ENCODE measurements around the gene TMEM129. TPM values are rescaled to one million over a fixed set of nuclear protein-coding genes. Genes with fewer than 3 reads are reported as not detected.
A peak's percentile ranks its signal among the peaks of the same experiment; 100 is the strongest.

The TMEM129 gene
- total and polyA plus RNA-seq, 9 donors: 5.6 to 43.2 (median 40.3) TPM

GRCh38 chr4:1682860-1683259 is 38.3 kb downstream of the TMEM129 start:
- H3K9me3 ChIP-seq: no peaks in the 10 kb centered on the region
- H3K27me3 ChIP-seq: no peaks in the 10 kb centered on the region
- TF ChIP-seq EP300 (IDR thresholded peaks at IDR 0.05) (no peak), CTCF (IDR thresholded peaks at IDR 0.05) (no peak), POLR2A (IDR thresholded peaks at IDR 0.05) (no peak)
- WGBS, 3 donors: 78 to 87% (median 84%) methylated on average over 13 of the region's 13 CpGs
- intact Hi-C loops (cut with DNase I): no loop called here
- H3K36me3 ChIP-seq: no peaks in the 10 kb centered on the region
- H3K4me3 ChIP-seq: no peak overlapping the region
- peak overlapping the region in 1 of 2 donors; percentile 80 for H3K27ac ChIP-seq
- peaks cover 4% of the 10 kb centered on the region for H3K4me1 ChIP-seq (ENCODE audit: insufficient read depth)
- DNase-seq: peak in 1 of 5 donors; percentile 13

GRCh38 chr4:1678244-1678643 is 42.9 kb downstream of the TMEM129 start:
- Histone ChIP-seq H3K9me3 (no peaks in the 10 kb centered on the region), H3K4me1 (ENCODE audit: insufficient read depth) (no peaks in the 10 kb centered on the region), H3K27ac (no peak overlapping the region), H3K4me3 (no peak overlapping the region), H3K27me3 (no peaks in the 10 kb centered on the region), H3K36me3 (no peaks in the 10 kb centered on the region)
- intact Hi-C loops (cut with DNase I): no loop called here
- 79 to 82% (median 80%) methylated on average over 5 of the region's 5 CpGs for WGBS, 3 donors
- TF ChIP-seq CTCF (IDR thresholded peaks at IDR 0.05): no peak
- no peak for TF ChIP-seq POLR2A (IDR thresholded peaks at IDR 0.05)
- no peak for TF ChIP-seq EP300 (IDR thresholded peaks at IDR 0.05)
- DNase-seq: no peak

DNA sequence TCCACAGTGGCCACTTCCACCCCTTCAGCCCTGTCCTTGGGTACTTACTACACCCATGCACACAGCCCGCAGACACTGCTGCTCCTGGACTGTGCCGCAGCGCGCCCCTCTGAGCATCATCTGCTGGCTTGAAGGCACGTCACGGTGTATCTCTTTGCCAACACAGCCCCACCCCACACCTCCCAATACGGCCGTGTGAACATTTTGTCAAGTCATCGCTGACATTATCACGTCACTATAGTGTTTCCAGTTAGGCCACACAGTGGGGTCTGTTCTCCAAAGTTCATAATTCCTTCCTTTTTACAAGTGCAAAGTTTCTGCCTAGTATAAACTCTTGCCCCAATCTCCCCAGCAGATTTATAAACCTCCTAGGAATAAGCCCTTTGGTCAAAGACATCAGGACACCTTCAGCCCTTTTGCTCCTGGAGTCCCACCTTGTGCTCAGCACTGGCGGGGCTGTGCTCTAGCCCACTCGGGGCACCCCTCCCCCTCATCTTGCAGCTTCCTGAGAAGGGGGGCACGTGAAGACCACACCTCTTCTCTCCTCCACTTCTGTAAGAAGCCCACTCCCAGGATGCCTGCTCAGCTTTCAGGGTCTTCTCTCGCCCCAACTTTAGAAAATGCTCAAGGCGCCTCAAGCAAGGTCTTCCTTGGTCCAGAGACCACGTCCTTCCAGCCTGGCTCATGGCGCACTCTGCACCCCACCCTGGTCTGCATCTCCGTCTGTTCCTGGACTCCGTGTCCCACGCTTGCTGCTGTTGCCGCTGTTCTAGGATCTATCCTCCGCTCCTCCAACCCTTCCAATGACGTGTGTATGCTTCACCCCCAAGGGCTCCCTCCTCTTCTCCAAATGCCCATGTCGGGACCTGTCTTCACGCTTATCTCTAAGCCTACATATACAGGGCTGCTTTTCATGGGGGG is 44.3 kb downstream of the TMEM129 start:
- no peaks in the 10 kb centered on the region for H3K9me3 ChIP-seq
- no peaks in the 10 kb centered on the region for H3K36me3 ChIP-seq
- TF ChIP-seq POLR2A (IDR thresholded peaks at IDR 0.05) (no peak), CTCF (IDR thresholded peaks at IDR 0.05) (no peak), EP300 (IDR thresholded peaks at IDR 0.05) (no peak)
- H3K27me3 ChIP-seq: no peaks in the 10 kb centered on the region
- 82 to 84% (median 84%) methylated on average over 24 to 25 of the region's 25 CpGs for WGBS, 3 donors
- DNase-seq: no peak
- intact Hi-C loops (cut with DNase I): no loop called here
- no peaks in the 10 kb centered on the region for H3K4me1 ChIP-seq (ENCODE audit: insufficient read depth)
- H3K4me3 ChIP-seq: no peak overlapping the region
- no peak overlapping the region for H3K27ac ChIP-seq

- no peaks in the 10 kb centered on the region for H3K36me3 ChIP-seq
- no peak for TF ChIP-seq CTCF (IDR thresholded peaks at IDR 0.05)
- no peak for TF ChIP-seq EP300 (IDR thresholded peaks at IDR 0.05)
- no peak for TF ChIP-seq POLR2A (IDR thresholded peaks at IDR 0.05)
- no peaks in the 10 kb centered on the region for H3K4me1 ChIP-seq (ENCODE audit: insufficient read depth)
- WGBS, 3 donors: 77 to 88% (median 81%) methylated on average over 7 to 10 of the region's 10 CpGs
- intact Hi-C loops (cut with DNase I): no loop called here
- no peak overlapping the region for H3K27ac ChIP-seq
- no peaks in the 10 kb centered on the region for H3K27me3 ChIP-seq
- no peaks in the 10 kb centered on the region for H3K9me3 ChIP-seq
- no peak for DNase-seq
- H3K4me3 ChIP-seq: no peak overlapping the region
Observed at GRCh38 chr4:1675802-1676137, 45.4 kb downstream of the TMEM129 start.

Data from ovary (tissue), 9 donors.